G401.6 (cell line): ENCODE results near the gene UTP25.
A peak's percentile ranks its signal among the peaks of the same experiment; 100 is the strongest.
"Not testable (repeated sequence)": the region's sequence is repeated elsewhere in the genome, so short reads cannot be mapped to it uniquely, and the experiment has no call there.

Source experiments
- FAIRE-seq: peaks from 2 replicates; lab custom pipeline; 2012; peaks lifted over from hg19 to GRCh38; lab: Jason Lieb, UNC

Gene UTP25

DNA sequence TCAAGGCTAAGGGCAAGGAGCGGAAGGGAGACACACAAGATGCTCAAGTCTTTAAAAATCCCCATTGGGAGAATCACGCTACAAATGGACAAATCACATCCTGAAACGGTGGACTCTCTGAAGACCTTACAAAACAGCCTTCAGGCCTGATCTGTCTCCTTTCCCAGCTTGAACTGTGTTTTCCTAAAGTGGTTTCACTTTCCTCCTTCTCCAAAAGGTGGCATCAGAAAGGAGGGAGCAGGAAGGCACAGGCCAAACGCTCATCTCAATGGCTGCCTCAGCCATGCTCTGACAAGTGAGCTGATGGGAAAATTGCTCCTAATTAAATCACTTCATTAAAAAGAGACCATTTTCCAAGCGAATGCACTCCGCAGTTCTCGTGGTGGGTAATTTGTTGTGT is 47.7 kb downstream of the UTP25 start:
- FAIRE-seq = peak; percentile 97

DNA sequence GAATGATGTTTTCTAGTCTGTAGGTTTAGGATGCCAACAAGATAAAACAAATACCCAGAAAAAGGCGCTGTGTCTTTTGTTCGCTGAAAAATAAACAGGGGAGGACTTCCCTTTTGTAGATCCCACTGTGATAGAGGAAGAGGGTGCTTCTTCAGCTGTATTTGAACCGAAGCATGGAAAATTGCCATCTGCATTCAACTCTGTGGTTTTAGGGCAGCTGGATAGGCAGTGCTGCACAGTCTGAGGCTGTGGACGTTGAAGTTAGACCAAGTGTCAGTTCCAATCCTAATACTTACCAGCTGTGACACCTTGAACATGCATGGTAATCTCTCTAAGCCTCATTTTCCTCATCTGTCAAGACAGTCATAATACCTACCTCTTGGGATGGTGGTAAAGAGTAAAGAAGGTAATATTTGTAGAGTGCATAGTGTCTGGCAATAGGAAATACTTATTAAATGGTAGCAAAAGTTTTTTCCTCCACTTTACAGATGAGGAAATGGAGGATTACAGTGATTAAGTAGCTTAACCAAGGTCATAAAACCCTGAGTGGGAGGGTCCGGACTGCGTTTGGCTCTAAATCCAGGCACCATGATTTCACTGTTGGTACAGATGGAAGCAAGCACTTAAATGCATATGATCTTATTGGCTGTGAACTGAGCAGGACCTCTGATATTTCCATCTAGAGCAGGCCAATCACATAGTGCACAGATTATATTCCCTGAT is 48.5 kb downstream of the UTP25 start:
- peak; percentile 99 for FAIRE-seq

DNA sequence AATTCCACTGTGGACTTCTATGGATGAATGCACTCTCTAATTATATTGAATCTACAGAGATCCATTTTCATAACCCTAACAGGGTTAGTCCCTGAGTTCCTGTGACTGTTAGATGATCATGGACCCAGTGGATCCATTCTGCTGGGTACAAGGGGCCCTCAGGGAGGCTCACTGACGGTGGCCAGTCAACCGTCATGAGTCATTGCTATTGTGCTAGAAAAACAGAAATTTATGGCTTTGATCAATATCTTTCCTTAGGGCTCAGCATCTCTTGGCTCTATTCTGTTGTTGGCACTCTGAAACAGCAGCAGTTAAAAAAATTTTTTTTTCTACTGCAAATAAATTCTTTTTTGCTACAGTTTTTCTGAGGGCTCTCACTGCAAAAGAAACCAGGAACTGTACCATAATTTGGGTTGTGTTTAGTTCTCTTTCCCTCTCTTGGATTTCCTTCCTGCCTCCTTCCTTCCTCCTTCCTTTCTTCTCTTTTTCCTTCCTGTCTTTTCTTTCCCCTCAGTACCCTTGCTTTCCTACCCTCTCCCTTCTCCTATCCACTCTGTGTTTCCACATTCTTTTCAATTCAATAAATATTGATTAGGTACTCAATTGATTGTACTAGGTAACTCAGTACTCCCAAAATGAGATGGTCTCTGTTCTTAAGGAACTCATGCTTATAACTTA is 49.5 kb downstream of the UTP25 start:
- no peak for FAIRE-seq

DNA sequence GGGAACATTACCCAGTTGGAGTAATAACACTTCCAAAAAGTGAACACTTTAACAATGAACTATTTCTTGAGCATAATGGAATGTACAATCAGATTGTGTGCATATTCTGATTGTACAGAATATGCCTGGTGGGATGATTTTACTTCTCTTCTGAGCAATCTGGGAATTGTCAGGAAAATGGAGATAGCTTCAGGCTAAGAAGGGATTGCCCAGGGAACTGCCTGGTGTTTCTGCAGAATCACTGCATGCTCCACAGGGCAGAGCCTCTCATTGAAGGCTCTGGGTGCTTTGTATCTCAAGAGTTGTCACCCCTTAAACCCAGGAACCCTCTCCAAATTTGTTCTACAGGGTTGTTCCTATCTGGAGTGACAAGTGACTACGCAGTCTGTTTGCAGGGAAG is 51.2 kb downstream of the UTP25 start:
- no peak for FAIRE-seq

DNA sequence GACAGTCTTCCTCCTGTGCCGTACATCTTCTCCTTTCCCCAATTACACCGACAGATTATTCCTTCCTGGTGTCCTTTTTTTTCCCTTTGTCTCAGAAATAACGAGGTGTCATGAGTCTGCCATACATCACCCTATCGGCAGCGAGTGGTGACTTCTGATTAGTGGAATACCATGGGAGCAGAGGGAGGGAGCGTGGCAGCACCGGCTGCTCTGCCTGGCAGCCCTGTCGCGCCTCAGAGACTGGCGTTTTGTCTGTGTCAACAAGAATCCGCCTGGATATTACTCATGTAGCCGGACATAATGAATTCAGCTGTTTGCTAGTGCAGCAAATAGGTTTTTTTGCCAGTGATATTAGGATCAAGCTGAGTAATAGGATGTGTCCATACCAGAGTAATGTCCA is 51.8 kb downstream of the UTP25 start:
- no peak for FAIRE-seq

DNA sequence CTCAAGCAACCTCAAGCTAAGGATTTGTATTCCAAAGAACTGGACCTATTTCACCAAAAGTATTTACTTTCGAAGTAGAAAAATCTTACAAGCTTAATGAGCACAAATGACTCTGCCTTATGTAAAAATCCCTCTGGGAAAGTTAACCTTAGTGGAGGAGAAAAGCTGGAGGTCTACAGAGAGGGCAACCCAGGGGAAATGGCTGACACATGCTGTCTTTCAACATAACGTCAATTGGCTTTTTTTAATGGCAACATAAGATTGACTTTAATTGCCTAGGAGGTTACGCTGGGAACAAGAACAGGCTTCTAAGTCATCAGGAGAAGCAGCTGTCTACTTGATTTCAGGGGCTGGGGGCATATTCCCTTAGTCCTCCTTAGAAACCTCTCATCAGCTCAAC is 52.3 kb downstream of the UTP25 start:
- FAIRE-seq = peak; percentile 98

DNA sequence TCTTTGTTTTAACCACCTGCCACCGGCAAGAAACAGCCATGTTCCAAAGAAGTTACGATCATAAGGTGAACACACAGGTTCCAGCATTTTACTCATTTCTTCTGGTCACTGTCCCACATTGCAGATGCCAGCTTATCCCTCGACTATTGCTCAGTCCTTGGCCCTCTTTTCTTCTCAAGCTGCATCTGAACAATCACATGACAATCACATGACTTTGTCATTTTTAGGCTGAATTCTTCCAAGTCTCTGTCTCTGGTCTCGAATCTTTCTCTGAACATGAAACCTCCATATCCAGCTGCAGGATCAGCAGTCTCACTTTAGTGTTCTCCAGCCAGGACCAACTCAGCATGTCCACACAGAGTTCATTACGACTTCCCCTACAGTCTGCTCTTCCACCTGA is 53.8 kb downstream of the UTP25 start:
- FAIRE-seq = no peak

DNA sequence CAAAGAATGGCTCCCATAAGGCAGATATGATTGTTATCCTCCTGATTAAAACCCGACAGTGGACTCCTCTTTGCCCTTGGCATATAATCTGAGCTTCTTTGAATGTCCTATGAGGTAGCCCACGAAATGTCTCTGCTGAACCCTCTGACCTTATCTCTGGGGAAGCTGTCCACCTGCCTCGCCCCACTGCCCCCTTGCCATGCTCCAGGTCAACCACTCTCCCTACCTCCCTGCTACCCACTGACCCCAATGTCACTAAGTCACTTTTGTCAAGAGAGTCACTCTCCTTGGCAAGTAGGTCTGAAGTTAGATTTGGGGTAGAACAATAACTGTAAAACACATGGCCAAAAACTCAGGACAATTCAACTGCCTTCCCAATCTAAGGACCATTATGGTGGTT is 54.5 kb downstream of the UTP25 start:
- no peak for FAIRE-seq

DNA sequence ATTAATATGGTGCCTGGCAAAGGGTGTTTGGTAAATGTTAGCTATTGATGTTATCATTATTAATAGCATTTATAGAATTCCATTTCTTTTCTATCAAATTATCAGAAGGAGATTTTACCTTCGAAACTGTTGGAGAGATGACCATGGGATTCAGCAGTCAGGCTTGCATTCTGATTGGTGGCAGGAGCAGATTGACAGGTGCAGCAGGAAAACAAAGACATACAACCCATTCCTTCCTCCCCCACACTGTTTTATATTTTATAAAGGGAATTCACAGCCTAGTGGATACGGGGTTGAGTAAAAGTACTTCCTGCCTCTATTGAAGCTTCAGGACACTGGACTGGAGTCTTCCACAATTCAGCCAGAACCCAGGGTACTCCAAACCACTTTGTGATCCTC is 55.2 kb downstream of the UTP25 start:
- no peak for FAIRE-seq

DNA sequence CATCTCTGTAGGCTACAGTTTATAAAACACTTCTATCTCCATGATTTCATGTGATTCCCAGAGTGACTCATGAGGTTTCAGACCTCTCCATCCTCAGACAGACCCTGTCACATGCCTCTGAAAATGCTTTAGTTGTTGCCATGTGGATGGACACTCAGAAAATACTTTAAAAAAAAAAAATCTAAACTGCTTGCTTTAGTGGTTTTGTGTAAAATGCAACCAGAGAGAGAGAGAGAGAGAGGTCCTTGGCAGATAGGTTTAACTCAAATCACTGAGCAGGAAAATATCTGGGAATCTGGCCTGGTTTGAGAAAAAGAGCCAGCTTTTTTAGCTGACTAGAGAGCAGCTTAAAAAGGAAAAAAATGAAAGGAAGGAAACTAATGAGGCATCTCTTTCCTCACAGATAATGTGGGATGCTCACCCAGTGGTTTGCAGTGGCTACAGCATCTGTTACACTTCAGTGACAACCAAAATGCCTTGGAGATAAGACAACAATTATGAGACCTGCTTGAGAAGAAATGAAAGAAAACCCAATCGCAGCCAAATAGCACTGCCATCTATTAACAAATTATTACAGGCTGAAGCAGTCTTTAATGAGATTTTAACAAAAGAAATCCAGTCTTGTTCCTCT is 55.7 kb downstream of the UTP25 start:
- no peak for FAIRE-seq

DNA sequence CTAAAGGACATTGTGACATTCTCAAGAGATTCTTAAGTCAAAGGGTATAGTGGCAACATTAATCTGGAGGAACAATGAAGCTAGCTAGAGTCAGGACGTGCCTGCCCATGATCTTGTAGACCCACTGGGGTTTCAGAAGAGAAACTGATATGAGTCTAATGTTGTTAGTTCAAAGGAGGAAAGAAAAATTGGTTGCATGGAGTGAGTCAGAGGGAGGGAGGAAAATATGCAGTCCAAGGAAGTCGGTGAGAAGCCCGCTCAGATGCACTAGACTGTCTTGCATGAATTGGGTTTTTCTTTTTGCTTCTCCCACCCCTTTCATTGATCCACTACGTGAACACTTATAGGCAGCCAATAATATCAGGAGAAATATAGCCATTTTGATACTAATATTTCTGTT is 56.5 kb downstream of the UTP25 start:
- FAIRE-seq = no peak

DNA sequence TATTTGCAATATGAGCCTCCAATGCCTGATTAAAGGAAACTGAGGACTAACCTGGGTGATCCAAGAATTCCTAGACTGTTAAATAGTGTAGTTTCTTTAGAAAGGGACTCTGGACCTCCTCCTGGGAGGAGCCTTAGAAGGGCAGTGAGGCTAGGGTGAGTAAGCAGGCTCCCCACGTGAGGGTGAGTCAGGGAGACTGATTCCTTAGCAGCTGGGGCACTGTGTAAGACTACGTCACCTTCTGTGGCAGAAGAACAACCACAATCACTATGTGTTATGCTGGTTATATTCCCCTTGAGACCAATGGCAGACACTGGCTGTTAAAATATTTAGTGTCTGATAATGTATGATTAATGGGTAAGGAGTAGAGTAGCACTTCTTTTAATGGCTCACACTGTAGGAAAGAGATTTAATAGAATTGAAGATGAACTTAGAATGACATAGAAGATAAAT is 56.9 kb downstream of the UTP25 start:
- FAIRE-seq = no peak

DNA sequence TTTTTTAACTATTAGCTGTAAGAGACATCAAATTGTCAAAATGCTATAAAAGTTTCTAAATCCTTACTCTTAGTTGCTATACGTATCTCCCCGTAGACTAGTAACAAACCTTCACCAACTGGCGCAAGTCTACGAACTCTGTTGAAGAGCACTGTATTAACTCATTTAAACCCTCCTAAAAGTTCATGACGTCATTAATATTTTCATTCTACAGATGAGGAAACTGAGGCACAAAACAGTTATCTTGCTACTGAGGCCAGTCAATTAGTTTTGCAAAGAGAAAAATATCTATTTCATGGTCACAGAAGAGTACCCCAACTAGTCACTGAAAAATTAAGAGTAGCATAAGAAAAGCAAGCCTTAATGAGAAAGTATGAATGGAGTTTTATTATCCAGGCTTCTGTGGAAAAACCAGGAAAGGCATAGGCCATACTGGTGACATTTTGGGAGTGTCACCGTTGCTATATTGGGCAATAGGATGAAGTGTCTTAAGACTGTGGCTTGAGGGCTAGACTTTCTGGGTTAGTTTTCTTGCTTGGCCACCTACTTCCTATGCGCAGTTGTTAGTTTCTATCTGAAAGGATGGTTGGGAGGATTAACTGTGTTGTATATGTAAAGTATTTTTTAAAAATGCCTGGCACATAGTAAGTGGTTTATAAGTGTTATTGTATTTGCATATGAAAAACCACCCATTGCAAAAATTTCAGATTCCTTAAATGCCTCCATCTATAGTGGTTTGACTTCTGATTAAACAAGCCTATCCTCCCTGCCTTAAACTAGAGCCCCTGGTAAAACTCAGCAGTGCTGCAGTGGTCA is 57.8 kb downstream of the UTP25 start:
- FAIRE-seq = no peak

DNA sequence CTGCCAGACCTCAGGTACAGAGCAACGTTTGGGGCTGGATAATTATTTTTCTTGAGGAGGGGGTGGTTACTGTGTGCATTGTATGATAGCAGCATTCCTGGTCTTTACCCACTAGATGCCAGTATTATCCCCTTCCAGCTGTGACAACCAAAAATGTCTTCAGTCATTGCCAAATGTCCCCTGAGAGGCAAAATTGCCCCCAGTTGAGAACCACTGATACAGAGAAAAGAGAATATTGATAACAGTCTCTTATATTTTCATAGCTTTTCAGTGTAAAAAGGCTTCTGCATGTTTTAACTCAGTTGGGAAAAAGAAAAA is 58.4 kb downstream of the UTP25 start:
- peak; percentile 86 for FAIRE-seq

DNA sequence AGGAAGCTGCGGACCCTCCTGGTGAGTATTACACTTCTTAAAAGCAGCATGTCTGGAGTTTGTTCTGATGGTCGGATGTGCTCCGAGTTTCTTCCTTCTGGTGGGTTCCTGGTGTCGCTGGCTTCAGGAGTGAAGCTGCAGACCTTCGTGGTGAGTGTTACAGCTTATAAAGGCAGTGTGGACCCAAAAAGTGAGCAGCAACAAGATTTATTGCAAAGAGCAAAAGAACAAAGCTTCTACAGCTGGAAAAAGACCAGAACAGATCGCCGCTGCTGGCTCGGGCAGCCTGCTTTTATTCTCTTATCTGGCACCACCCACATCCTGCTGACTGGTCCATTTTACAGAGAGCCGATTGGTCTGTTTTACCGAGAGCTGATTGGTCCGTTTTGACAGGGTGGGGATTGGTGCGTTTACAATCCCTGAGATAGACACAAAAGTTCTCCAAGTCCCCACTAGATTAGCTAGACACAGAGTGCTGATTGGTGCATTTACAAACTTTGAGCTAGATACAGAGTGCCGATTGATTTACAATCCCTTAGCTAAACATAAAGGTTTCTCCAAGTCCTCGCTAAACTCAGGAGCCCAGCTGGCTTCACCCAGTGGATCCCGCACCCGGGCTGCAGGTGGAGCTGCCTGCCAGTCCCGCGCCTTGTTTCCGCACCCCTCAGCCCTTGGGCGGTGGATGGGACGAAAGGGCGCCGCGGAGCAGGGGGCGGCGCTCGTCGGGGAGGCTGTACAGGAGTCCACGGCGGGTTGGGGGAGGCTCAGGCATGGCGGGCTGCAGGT is 60.7 kb downstream of the UTP25 start:
- FAIRE-seq = not testable (repeated sequence)

DNA sequence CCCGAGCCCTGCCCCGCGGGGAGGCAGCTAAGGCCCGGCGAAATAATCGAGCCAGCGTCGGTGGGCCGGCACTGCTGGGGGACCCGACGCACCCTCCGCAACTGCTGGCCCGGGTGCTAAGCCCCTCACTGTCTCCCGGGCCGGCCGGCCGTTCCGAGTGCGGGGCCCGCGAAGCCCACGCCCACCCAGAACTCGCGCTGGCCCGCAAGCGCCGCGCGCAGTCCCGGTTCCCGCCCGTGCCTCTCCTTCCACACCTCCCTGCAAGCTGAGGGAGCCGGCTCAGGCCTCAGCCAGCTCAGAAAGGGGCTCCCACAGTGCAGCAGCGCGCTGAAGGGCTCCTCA is 61.3 kb downstream of the UTP25 start:
- FAIRE-seq = no peak

DNA sequence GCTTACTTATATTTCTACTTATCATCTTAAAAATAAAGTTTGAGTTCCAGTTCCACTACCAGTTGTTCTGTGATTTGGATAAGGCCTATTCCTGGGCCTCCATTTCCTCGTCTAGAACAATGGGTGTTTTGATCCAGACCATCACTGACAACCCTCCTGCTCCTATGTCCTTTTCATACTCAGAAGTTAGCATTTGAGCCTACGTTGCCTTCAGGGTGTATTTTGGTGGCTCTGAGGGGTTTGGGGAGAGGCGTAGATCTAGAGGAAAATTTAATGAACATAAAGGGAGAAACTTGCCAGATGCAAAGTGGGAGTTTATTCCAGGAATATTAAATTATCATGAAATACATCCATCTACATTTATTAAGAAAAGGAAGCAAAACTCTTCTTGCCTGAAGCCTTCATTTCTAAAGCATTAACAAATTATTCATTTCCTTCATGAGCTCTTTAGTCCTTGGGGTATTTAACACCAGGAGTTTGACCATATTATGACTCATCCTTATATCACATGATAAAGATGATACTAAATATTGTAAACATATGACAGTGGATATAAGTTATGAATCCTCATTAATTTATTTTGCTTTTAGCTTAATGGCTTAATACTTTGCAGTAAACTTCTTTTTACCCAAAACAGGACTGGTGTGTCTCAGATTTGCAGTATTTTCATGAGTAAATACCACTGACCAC is 63.0 kb downstream of the UTP25 start:
- FAIRE-seq = peak; percentile 6

DNA sequence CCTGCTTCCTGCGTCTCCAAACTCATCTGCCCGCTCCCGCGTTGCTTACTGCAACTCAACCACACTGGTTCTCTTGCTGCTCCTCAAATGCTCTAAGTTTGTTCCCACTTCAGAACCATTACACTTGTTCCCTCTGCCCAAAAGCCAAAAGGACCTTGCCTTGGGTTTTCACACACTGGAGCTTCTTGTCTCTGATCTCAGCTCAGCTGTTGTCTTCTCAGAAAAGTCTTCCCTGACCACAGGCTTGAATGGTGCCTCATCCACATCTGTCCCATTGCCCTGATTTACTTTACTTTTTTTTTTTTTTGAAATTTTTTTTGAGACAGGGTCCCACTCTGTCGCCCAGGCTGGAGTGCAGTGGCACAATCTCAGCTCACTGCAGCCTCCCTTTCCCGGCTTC is 66.0 kb downstream of the UTP25 start:
- no peak for FAIRE-seq

DNA sequence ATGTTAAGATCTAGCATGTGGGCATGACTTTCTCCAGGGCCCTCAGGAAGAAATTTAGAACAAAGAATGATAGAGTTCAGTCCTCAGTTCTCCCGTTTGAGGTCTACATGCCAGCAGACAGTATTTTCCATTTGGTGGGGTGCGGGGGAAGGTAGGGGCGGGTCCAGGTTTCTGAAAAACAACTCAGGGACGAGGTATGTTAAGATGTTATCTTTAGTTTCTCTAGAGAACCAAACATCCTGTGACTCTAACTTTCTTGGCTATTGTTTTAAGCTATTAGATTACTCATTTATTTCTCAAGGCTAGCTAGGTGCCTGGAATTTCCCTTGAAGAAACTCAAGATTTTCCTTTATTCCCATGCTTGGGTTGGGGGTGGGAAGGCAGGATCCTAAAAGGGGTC is 67.9 kb downstream of the UTP25 start:
- peak; percentile 100 for FAIRE-seq

DNA sequence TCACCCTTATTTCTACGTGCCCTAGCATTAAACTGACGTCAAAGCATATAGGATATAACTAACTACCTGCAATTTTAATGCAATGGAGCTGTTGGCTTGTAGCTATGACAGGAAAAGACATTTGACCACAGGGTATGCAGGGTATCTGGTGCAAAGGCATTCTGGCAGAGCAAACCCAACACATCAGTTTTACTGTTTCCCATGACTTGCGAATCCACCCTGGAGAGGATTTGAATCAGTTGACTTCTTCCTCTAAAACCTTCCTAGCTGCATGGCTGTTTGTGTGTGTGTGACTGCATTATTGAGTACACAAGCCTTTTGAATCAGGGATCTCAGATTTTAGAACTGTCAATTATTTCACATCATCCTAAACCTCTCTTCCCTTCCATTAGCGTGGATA is 68.6 kb downstream of the UTP25 start:
- no peak for FAIRE-seq

DNA sequence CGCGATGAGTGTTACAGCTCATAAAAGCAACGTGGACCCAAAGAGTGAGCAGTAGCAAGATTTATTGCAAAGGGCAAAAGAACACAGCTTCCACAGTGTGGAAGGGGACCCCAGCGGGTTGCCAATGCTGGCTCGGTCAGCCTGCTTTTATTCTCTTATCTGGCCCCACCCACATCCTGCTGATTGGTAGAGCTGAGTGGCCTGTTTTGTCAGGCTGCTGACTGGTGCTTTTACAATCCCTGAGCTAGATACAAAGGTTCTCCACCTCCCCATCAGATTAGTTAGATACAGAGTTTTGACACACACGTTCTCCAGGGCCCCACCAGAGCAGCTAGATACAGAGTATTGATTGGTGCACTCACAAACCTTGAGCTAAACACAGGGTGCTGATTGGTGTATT is 70.5 kb downstream of the UTP25 start:
- not testable (repeated sequence) for FAIRE-seq

DNA sequence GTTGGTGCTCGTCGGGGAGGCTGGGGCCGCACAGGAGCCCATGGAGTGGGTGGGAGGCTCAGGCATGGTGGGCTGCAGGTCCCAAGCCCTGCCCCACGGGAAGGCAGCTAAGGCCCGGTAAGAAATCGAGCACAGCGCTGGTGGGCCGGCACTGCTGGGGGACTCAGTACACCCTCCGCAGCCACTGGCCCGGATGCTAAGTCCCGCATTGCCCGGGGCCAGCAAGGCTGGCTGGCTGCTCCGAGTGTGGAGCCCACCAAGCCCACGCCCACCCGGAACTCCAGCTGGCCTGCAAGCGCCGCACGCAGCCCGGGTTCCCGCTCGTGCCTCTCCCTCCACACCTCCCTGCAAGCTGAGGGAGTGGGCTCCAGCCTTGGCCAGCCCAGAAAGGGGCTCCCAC is 71.1 kb downstream of the UTP25 start:
- FAIRE-seq = not testable (repeated sequence)
